Type B pancreatic cell (in vitro differentiated cells): ENCODE data around the gene PIH1D2. TPM values are rescaled to one million over a fixed set of nuclear protein-coding genes. Genes with fewer than 3 reads are reported as not detected.

Source experiments
- DNase-seq: peaks from one replicate; pipeline ENCODE4 v3.0.0; 2021; ENCODE audit warnings: mixed read lengths; ENCODE audit not compliant: unreplicated experiment; ENCODE audit errors: extremely low spot score
- H3K27ac Mint-ChIP-seq: 2 replicates; pipeline ENCODE4 v1.8.0; 2021; ENCODE audit warnings: mild to moderate bottlenecking, mixed read lengths
- H3K27me3 Mint-ChIP-seq: 2 replicates; pipeline ENCODE4 v1.8.0; 2021; ENCODE audit warnings: mixed read lengths
- H3K36me3 Mint-ChIP-seq: 2 replicates; pipeline ENCODE4 v1.8.0; 2021; ENCODE audit warnings: mixed read lengths
- H3K4me1 Mint-ChIP-seq: one replicate; pipeline ENCODE4 v1.8.0; 2021; ENCODE audit warnings: mixed read lengths; ENCODE audit not compliant: unreplicated experiment
- H3K4me3 Mint-ChIP-seq: 2 replicates; pipeline ENCODE4 v1.8.0; 2021; ENCODE audit warnings: mild to moderate bottlenecking, mixed read lengths
- H3K9me3 Mint-ChIP-seq: 2 replicates; pipeline ENCODE4 v1.8.0; 2021; ENCODE audit warnings: mixed read lengths
- CTCF ChIP-seq: fragments of 200-600 bp; sonication (generic); conservative IDR thresholded peaks from 2 replicates; pipeline ENCODE4 v1.5.0; 2021; ENCODE audit warnings: antibody characterized with exemption, mild to moderate bottlenecking
- total RNA-seq: library from RNA; stranded (reverse); gene quantifications from 2 replicates; pipeline ENCODE4 v1.2.1, GENCODE V29; 2021; ENCODE audit warnings: low replicate concordance

The PIH1D2 gene
- total RNA-seq, 1 donor from 2014 or later, result 5.5 TPM

- DNase-seq, result no peak
- Mint-ChIP-seq H3K36me3 (peaks cover 11% of the 10 kb centered on the region), H3K27me3 (no peaks in the 10 kb centered on the region), H3K27ac (no peak overlapping the region), H3K9me3 (no peaks in the 10 kb centered on the region), H3K4me3 (no peak overlapping the region), H3K4me1 (no peaks in the 10 kb centered on the region)
- TF ChIP-seq CTCF, result no peak
These were observed 40.6 kb upstream of the PIH1D2 start for GRCh38 chr11:112114460-112114859.

GRCh38 chr11:112113539-112114457 lies 40.0 kb upstream of the PIH1D2 start:
- Mint-ChIP-seq H3K4me1 (no peaks in the 10 kb centered on the region), H3K27me3 (no peaks in the 10 kb centered on the region), H3K27ac (no peak overlapping the region), H3K36me3 (peaks cover 11% of the 10 kb centered on the region), H3K9me3 (no peaks in the 10 kb centered on the region), H3K4me3 (no peak overlapping the region)
- no peak for DNase-seq
- TF ChIP-seq CTCF, result peak; percentile 84

GRCh38 chr11:112106070-112106469 lies 32.3 kb upstream of the PIH1D2 start:
- no peaks in the 10 kb centered on the region for H3K9me3 Mint-ChIP-seq
- H3K4me1 Mint-ChIP-seq, result no peaks in the 10 kb centered on the region
- no peaks in the 10 kb centered on the region for H3K27me3 Mint-ChIP-seq
- TF ChIP-seq CTCF, result no peak
- DNase-seq, result no peak
- H3K27ac Mint-ChIP-seq, result no peak overlapping the region
- no peak overlapping the region for H3K4me3 Mint-ChIP-seq
- peaks cover 4% of the 10 kb centered on the region for H3K36me3 Mint-ChIP-seq

GRCh38 chr11:112103446-112103845 lies 29.6 kb upstream of the PIH1D2 start:
- no peak for DNase-seq
- no peaks in the 10 kb centered on the region for H3K27me3 Mint-ChIP-seq
- no peaks in the 10 kb centered on the region for H3K9me3 Mint-ChIP-seq
- no peak for TF ChIP-seq CTCF
- no peaks in the 10 kb centered on the region for H3K36me3 Mint-ChIP-seq
- no peak overlapping the region for H3K4me3 Mint-ChIP-seq
- H3K27ac Mint-ChIP-seq, result no peak overlapping the region
- H3K4me1 Mint-ChIP-seq, result no peaks in the 10 kb centered on the region

GRCh38 chr11:112100462-112100861 lies 26.6 kb upstream of the PIH1D2 start:
- no peaks in the 10 kb centered on the region for H3K4me1 Mint-ChIP-seq
- H3K27me3 Mint-ChIP-seq, result no peaks in the 10 kb centered on the region
- no peaks in the 10 kb centered on the region for H3K9me3 Mint-ChIP-seq
- no peak for DNase-seq
- no peak overlapping the region for H3K4me3 Mint-ChIP-seq
- TF ChIP-seq CTCF, result no peak
- no peak overlapping the region for H3K27ac Mint-ChIP-seq
- peaks cover 5% of the 10 kb centered on the region for H3K36me3 Mint-ChIP-seq
